RWPE2 (cell line): ENCODE results near the gene BAHCC1.

ENCODE experiments used
- ATAC-seq: fragments of 200-7000 bp; cut with Tn5 transposase; 3 replicates; pipeline ENCODE4 v1.9.1; 2021; ENCODE audit warnings: low read depth
- DNase-seq: peaks from one replicate; pipeline ENCODE4 v3.0.0-alpha.2; 2020; ENCODE audit warnings: low spot score
- H3K27ac ChIP-seq: fragments of 450-650 bp; 2 replicates; pipeline ENCODE4 v1.5.1; 2017; ENCODE audit warnings: mild to moderate bottlenecking; ENCODE audit not compliant: poor library complexity, severe bottlenecking
- H3K27me3 ChIP-seq: fragments of 250-450 bp; sonication (Bioruptor Pico); 2 replicates; pipeline ENCODE4 v1.5.1; 2021; ENCODE audit warnings: mild to moderate bottlenecking, moderate library complexity; ENCODE audit not compliant: insufficient read depth, poor library complexity, severe bottlenecking
- H3K36me3 ChIP-seq: fragments of 250-450 bp; sonication (Bioruptor Pico); 2 replicates; pipeline ENCODE4 v1.5.1; 2020; ENCODE audit warnings: low read depth, mild to moderate bottlenecking, moderate library complexity
- H3K4me1 ChIP-seq: fragments of 250-450 bp; sonication (Bioruptor Pico); 2 replicates; pipeline ENCODE4 v1.5.1; 2021; ENCODE audit warnings: mild to moderate bottlenecking, moderate library complexity; ENCODE audit not compliant: insufficient read depth, poor library complexity, severe bottlenecking
- H3K4me3 ChIP-seq: fragments of 250-450 bp; sonication (Bioruptor Pico); 2 replicates; pipeline ENCODE4 v1.5.1; 2021; ENCODE audit warnings: mild to moderate bottlenecking, moderate library complexity; ENCODE audit not compliant: severe bottlenecking
- H3K9me3 ChIP-seq: fragments of 250-450 bp; sonication (Bioruptor Pico); 2 replicates; pipeline ENCODE4 v1.5.1; 2021; ENCODE audit warnings: mild to moderate bottlenecking, moderate library complexity; ENCODE audit not compliant: severe bottlenecking
- CTCF ChIP-seq: fragments of 450-650 bp; IDR thresholded peaks from one replicate; pipeline ENCODE4 v1.5.1; 2017; ENCODE audit warnings: mild to moderate bottlenecking, moderate library complexity; ENCODE audit not compliant: poor library complexity, severe bottlenecking

BAHCC1 gene

GRCh38 chr17:81482673-81483072 lies 87.4 kb downstream of the BAHCC1 start:
- Histone ChIP-seq H3K27ac (no peak overlapping the region), H3K4me3 (no peak overlapping the region), H3K4me1 (peaks cover 3% of the 10 kb centered on the region), H3K27me3 (no peaks in the 10 kb centered on the region), H3K36me3 (no peaks in the 10 kb centered on the region), H3K9me3 (no peaks in the 10 kb centered on the region)
- peak; percentile 61 for DNase-seq
- no peak for TF ChIP-seq CTCF
- ATAC-seq, result no peak

GRCh38 chr17:81483085-81483861 lies 88.0 kb downstream of the BAHCC1 start:
- Histone ChIP-seq H3K27me3 (no peaks in the 10 kb centered on the region), H3K9me3 (no peaks in the 10 kb centered on the region), H3K4me1 (peaks cover 3% of the 10 kb centered on the region), H3K27ac (no peak overlapping the region), H3K4me3 (no peak overlapping the region), H3K36me3 (no peaks in the 10 kb centered on the region)
- peak; percentile 73 for DNase-seq
- ATAC-seq, result no peak
- TF ChIP-seq CTCF, result no peak

DNA sequence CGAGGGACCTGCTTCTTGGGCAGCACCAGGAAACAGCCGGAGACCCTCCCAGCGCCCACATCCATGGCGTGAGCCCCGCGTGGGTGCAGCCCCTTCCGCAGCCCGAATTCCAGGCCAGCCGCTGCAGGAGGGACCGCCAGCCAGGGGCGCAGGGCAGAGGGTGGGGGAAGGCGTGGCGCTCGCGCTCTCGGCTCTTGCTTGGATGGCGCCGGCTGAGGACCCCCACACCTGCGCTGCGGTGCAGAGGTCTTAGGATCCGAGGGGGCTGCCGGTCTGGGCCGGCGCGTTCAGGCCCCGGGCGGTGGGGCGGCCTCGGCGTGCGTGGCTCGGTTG lies 88.6 kb downstream of the BAHCC1 start:
- no peak for ATAC-seq
- no peak overlapping the region for H3K27ac ChIP-seq
- TF ChIP-seq CTCF, result no peak
- H3K9me3 ChIP-seq, result no peaks in the 10 kb centered on the region
- no peak overlapping the region for H3K4me3 ChIP-seq
- H3K36me3 ChIP-seq, result no peaks in the 10 kb centered on the region
- DNase-seq, result peak; percentile 71
- H3K27me3 ChIP-seq, result no peaks in the 10 kb centered on the region
- peaks cover 3% of the 10 kb centered on the region for H3K4me1 ChIP-seq

- DNase-seq, result peak; percentile 88
- TF ChIP-seq CTCF, result peak; percentile 99
- H3K27ac ChIP-seq, result no peak overlapping the region
- ATAC-seq, result peak; percentile 66
- H3K9me3 ChIP-seq, result no peaks in the 10 kb centered on the region
- peak overlapping the region; percentile 21 for H3K4me3 ChIP-seq
- H3K36me3 ChIP-seq, result no peaks in the 10 kb centered on the region
- no peaks in the 10 kb centered on the region for H3K27me3 ChIP-seq
- H3K4me1 ChIP-seq, result peaks cover 3% of the 10 kb centered on the region
Observed at GRCh38 chr17:81484195-81484979, 89.1 kb downstream of the BAHCC1 start.
